ENCODE measurements around the gene SLC52A1. TPM values are rescaled to one million over a fixed set of nuclear protein-coding genes. Genes with fewer than 3 reads are reported as not detected.
"Not testable (repeated sequence)": the region's sequence is repeated elsewhere in the genome, so short reads cannot be mapped to it uniquely, and the experiment has no call there.

The SLC52A1 gene
- total RNA-seq = 1 to 10 TPM; 1.6 to 1.7 TPM

DNA sequence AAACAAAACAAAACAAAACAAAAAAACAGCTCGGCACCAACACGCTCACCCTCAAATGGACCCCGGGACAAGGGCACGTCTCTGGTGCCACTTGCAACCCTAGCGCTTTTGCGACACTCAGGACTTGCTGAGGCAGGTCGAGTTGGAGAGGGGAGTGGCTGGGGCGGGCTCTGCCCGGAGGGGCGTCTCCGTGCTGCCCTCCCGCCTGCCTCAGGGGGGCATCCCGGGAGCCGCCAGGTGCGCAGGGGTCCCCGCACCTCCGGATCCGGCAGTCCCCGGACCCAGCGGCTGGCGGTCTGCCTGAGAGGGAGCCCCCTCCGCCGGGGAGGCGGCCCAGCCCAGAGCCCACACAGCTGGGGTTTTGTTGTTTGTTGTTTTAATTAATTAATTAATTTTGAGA lies at the start of gene SLC52A1:
Gene SLC52A1 (minus strand): TSS at position 112 of the 400 bp plus-strand sequence. CDS start 820 bp downstream, outside the sequence.
- intact Hi-C loops (cut with DNase I) = no loop called here
- peak; percentile 32 for DNase-seq (ENCODE audit: low spot score)
- no peak within 1 kb of the TSS for H3K27ac ChIP-seq
- no peaks in the 10 kb centered on the region for H3K9me3 ChIP-seq
- H3K36me3 ChIP-seq = no peaks in the 10 kb centered on the region
- peak; percentile 27 for TF ChIP-seq POLR2A (IDR thresholded peaks at IDR 0.05)
- TF ChIP-seq, protein P1, sequence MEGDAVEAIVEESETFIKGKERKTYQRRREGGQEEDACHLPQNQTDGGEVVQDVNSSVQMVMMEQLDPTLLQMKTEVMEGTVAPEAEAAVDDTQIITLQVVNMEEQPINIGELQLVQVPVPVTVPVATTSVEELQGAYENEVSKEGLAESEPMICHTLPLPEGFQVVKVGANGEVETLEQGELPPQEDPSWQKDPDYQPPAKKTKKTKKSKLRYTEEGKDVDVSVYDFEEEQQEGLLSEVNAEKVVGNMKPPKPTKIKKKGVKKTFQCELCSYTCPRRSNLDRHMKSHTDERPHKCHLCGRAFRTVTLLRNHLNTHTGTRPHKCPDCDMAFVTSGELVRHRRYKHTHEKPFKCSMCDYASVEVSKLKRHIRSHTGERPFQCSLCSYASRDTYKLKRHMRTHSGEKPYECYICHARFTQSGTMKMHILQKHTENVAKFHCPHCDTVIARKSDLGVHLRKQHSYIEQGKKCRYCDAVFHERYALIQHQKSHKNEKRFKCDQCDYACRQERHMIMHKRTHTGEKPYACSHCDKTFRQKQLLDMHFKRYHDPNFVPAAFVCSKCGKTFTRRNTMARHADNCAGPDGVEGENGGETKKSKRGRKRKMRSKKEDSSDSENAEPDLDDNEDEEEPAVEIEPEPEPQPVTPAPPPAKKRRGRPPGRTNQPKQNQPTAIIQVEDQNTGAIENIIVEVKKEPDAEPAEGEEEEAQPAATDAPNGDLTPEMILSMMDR (IDR thresholded peaks at IDR 0.05) = no peak
- no peaks in the 10 kb centered on the region for H3K4me1 ChIP-seq (replicated peaks)
- WGBS = 4% methylated on average over 24 of the region's 24 CpGs
- H3K4me3 ChIP-seq = peak within 1 kb of the TSS; percentile 25 to 26
- no peaks in the 10 kb centered on the region for H3K27me3 ChIP-seq (replicated peaks; ENCODE audit: insufficient read depth)

DNA sequence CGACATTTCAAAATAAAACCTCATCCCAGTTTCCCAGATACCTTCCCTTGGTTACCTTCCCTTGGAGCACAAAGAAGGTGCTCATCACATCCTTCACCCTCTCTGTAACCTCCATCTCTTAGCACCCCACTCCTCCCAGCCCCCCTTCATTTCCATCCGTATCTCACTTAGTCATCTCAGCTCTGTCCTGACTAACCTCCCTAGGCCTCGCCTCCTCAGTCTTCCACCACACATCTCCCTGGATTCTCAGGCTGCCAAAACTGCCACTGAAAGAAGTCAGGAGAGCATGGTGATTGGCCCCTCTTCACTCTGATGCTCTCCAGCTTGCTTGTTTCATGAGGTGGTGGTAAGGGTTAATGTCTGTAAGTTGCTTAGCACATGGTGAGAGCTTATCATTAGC lies 45.4 kb upstream of the SLC52A1 start:
- no peak for TF ChIP-seq POLR2AphosphoS5 (IDR thresholded peaks at IDR 0.05)
- TF ChIP-seq POLR2A (IDR thresholded peaks at IDR 0.05) = no peak
- TF ChIP-seq, protein P1 (IDR thresholded peaks at IDR 0.05) = no peak
- intact Hi-C loops (cut with DNase I) = no loop called here
- Histone ChIP-seq H3K36me3 (no peaks in the 10 kb centered on the region), H3K4me3 (no peak overlapping the region), H3K9me3 (no peaks in the 10 kb centered on the region), H3K27me3 (replicated peaks; ENCODE audit: insufficient read depth) (no peaks in the 10 kb centered on the region), H3K27ac (no peak overlapping the region), H3K4me1 (replicated peaks) (no peaks in the 10 kb centered on the region)
- WGBS = 86% methylated on average over 3 of the region's 3 CpGs
- DNase-seq (ENCODE audit: low spot score) = no peak

DNA sequence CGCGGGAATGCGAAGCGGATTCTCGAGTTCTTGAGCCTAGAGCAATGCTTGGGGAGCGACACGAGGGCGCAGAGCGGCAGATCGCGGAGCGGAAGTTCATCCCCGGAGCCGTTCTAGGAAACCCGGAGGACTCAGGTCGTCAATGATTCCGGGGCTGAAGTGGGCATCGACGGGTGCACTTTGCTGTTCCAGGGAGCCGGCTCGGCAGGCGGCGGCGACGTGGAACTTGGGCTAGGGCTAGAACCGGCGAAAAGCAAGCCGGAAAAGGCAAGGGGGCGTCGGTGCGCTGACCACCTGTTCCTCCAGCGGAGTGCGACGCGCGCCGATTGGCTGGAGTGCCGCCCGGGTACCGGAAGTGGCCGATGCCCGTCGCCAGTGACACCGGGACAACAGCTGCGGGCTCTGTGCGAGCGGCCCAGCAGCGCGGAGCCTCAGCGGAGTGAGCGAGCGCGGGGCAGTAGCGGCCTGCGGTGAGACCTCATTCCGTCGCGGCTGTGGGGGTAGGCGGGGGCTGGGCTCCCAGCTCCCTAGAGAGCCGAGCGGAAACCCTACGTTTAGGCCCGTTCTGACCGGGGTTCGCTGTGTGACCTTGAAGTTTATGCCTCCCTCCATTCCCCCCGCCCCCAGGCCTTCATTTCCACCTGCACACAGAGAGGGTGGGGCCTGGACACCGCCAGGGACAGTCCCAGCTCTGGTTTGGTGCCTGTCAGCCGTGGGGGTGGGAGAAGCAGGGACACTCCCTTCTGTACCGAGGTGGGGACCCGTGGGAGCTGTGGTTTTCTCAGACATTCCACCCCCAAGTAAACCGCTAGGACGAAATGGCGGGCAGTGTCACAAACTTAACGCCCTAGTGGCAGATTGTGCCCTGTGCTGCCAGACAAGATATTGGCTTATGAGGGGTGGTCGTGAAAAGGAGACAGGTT lies 43.1 kb upstream of the SLC52A1 start, which contains the start of gene ZFP3:
Gene ZFP3 (plus strand): TSS at position 362 of the 923 bp plus-strand sequence. CDS start 13,038 bp downstream, outside the sequence.
- TF ChIP-seq, protein P1 (IDR thresholded peaks at IDR 0.05) = peak in 1 of 4 experiments; percentile 16
- TF ChIP-seq POLR2AphosphoS5 (IDR thresholded peaks at IDR 0.05) (peak; percentile 67), POLR2A (IDR thresholded peaks at IDR 0.05) (no peak)
- H3K27me3 ChIP-seq (replicated peaks; ENCODE audit: insufficient read depth) = no peaks in the 10 kb centered on the region
- peak within 1 kb of the TSS; percentile 68 to 76 for H3K4me3 ChIP-seq
- H3K9me3 ChIP-seq = no peaks in the 10 kb centered on the region
- intact Hi-C loops (cut with DNase I) = no loop called here
- peak; percentile 75 for DNase-seq (ENCODE audit: low spot score)
- no peaks in the 10 kb centered on the region for H3K4me1 ChIP-seq (replicated peaks)
- H3K27ac ChIP-seq = peak within 1 kb of the TSS; percentile 62 to 64
- 1% methylated on average over 47 of the region's 75 CpGs for whole genome bisulfite sequencing
- no peaks in the 10 kb centered on the region for H3K36me3 ChIP-seq

DNA sequence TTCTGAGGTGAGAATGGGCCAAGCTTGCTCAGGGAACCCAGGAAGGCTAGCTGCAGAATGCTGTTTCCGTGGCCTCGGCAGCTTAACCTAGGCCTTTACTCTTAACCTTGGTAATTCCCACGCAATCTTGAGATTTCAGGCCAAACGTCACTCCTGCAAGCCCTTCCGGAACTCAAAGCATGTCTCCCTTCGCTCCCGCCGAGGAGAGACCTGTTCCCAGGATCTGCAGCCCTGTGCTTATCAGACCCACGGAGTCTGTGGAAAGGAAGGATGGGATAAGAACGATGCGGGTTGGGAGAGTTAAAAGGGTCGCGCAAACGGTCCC lies 42.5 kb upstream of the SLC52A1 start:
- Histone ChIP-seq H3K27me3 (replicated peaks; ENCODE audit: insufficient read depth) (no peaks in the 10 kb centered on the region), H3K4me3 (peak overlapping the region; percentile 68 to 76), H3K4me1 (replicated peaks) (no peaks in the 10 kb centered on the region), H3K9me3 (no peaks in the 10 kb centered on the region), H3K27ac (peak overlapping the region; percentile 62 to 64), H3K36me3 (no peaks in the 10 kb centered on the region)
- DNase-seq (ENCODE audit: low spot score) = no peak
- intact Hi-C loops (cut with DNase I) = no loop called here
- 5% methylated on average over 14 of the region's 14 CpGs for WGBS
- TF ChIP-seq, protein P1 (IDR thresholded peaks at IDR 0.05) = no peak
- TF ChIP-seq POLR2AphosphoS5 (IDR thresholded peaks at IDR 0.05) = no peak
- no peak for TF ChIP-seq POLR2A (IDR thresholded peaks at IDR 0.05)

DNA sequence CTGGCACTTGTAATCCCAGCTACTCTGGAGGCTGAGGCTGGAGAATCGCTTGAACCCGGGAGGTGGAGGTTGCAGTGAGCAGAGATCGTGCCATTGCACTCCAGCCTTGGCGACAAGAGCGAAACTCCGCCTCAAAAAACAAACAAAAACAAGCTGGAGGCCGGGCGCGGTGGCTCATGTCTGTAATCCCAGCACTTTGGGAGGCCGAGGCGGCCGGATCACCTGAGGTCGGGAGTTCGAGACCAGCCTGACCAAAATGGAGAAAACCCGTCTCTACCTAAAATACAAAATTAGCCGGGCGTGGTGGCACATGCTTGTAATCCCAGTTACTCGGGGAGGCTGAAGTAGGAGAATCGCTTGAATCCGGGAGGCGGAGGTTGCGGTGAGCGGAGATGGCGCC lies 42.0 kb upstream of the SLC52A1 start:
- WGBS = 96% methylated on average over 24 of the region's 24 CpGs
- intact Hi-C loops (cut with DNase I); H3K9me3 ChIP-seq; H3K36me3 ChIP-seq; H3K27ac ChIP-seq; H3K27me3 ChIP-seq (replicated peaks; ENCODE audit: insufficient read depth); H3K4me1 ChIP-seq (replicated peaks); DNase-seq (ENCODE audit: low spot score): not testable (repeated sequence)
- H3K4me3 ChIP-seq = peak overlapping the region; percentile 68 to 76

DNA sequence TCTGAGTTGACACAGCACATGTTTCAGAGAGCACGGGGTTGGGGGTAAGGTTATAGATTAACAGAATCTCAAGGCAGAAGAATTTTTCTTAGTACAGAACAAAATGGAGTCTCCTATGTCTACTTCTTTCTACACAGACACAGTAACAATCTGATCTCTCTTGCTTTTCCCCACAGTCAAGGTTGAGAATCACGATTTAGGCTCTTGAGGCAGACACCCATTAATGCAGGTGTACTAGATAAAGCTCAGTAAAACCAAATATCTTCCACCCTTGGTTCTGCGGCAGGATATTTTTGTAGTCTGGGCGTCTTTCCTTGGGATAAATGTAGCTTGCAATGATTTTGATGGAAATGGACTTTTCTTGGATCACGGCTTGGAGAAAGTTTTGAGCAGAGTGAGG lies 40.2 kb upstream of the SLC52A1 start:
- H3K36me3 ChIP-seq; H3K27ac ChIP-seq; H3K4me3 ChIP-seq; intact Hi-C loops (cut with DNase I); H3K9me3 ChIP-seq; H3K4me1 ChIP-seq (replicated peaks); DNase-seq (ENCODE audit: low spot score); H3K27me3 ChIP-seq (replicated peaks; ENCODE audit: insufficient read depth): not testable (repeated sequence)
- 76% methylated on average over 5 of the region's 5 CpGs for WGBS

All from prostate gland (tissue), 2 donors.